HL-60 (cell line): ENCODE measurements around the gene ALG6.

Experiments used
- CTCF ChIP-seq: IDR thresholded peaks from one replicate; pipeline ENCODE4 v1.5.1; 2011; ENCODE audit warnings: low read length, control low read depth, inconsistent platforms; ENCODE audit not compliant: insufficient read depth
- POLR2AphosphoS5 ChIP-seq: IDR thresholded peaks from 2 replicates; pipeline ENCODE4 v1.6.1; 2012; ENCODE audit warnings: low read depth
- TF ChIP-seq, protein P1 (sequence below): IDR thresholded peaks from 2 replicates; pipeline ENCODE4 v1.6.1; 2012; ENCODE audit warnings: low read depth; ENCODE audit not compliant: insufficient replicate concordance

GRCh38 chr1:63325279-63325985, 42.0 kb upstream of the ALG6 start:
- TF ChIP-seq CTCF (no peak), POLR2AphosphoS5 (no peak)
- TF ChIP-seq, protein P1, sequence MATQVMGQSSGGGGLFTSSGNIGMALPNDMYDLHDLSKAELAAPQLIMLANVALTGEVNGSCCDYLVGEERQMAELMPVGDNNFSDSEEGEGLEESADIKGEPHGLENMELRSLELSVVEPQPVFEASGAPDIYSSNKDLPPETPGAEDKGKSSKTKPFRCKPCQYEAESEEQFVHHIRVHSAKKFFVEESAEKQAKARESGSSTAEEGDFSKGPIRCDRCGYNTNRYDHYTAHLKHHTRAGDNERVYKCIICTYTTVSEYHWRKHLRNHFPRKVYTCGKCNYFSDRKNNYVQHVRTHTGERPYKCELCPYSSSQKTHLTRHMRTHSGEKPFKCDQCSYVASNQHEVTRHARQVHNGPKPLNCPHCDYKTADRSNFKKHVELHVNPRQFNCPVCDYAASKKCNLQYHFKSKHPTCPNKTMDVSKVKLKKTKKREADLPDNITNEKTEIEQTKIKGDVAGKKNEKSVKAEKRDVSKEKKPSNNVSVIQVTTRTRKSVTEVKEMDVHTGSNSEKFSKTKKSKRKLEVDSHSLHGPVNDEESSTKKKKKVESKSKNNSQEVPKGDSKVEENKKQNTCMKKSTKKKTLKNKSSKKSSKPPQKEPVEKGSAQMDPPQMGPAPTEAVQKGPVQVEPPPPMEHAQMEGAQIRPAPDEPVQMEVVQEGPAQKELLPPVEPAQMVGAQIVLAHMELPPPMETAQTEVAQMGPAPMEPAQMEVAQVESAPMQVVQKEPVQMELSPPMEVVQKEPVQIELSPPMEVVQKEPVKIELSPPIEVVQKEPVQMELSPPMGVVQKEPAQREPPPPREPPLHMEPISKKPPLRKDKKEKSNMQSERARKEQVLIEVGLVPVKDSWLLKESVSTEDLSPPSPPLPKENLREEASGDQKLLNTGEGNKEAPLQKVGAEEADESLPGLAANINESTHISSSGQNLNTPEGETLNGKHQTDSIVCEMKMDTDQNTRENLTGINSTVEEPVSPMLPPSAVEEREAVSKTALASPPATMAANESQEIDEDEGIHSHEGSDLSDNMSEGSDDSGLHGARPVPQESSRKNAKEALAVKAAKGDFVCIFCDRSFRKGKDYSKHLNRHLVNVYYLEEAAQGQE, result no peak
